K562 (cell line): ENCODE results near the gene DENND6B.

Source experiments
- FOXP1 ChIP-seq: sonication (generic); formaldehyde crosslinking; IDR thresholded peaks from 2 replicates; pipeline ENCODE4 v1.8.0; 2022; ENCODE audit warnings: mild to moderate bottlenecking, missing genetic modification reagents
- TF ChIP-seq, protein P1 (sequence below): fragments of 450-650 bp; formaldehyde crosslinking; IDR thresholded peaks from 2 replicates; pipeline ENCODE4 v1.4.0; 2020; ENCODE audit warnings: mild to moderate bottlenecking, moderate library complexity

DNA sequence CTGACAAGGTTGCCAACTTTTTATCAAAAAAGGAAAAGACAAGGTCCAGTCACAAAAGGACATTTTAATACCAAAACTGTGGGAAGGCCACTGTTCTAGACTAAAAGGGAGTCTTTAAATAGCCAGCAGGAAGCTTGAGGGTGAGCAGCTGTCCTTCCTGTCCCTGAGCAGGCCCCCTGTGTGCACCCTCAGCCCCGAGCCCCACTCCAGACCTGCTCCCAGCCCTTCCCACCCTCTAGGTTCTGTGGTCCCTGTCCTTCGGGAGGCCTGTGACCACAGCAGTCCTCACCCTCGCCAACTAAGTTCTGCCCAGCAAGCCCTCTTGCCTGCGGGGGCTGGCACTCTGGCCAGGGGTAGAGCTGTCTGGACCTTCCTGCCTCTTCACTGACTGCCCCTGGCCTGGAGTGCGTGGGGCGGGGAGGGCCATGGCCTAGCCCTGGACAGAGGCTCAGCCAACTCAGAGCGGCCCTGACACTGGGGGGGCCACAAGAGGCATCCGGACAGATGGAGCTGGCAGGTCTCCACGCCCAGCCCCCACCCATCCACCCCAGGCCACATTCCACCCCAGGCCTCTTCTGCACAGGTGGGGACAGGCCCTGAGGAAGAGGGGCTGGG lies 17.7 kb downstream of the DENND6B start:
- no peak for TF ChIP-seq FOXP1 (CRISPR knock-in tag)
- TF ChIP-seq, protein P1, sequence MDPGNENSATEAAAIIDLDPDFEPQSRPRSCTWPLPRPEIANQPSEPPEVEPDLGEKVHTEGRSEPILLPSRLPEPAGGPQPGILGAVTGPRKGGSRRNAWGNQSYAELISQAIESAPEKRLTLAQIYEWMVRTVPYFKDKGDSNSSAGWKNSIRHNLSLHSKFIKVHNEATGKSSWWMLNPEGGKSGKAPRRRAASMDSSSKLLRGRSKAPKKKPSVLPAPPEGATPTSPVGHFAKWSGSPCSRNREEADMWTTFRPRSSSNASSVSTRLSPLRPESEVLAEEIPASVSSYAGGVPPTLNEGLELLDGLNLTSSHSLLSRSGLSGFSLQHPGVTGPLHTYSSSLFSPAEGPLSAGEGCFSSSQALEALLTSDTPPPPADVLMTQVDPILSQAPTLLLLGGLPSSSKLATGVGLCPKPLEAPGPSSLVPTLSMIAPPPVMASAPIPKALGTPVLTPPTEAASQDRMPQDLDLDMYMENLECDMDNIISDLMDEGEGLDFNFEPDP (CRISPR knock-in tag), result no peak
